K562 (cell line): ENCODE data around the gene CCL22. TPM values are rescaled to one million over a fixed set of nuclear protein-coding genes. Genes with fewer than 3 reads are reported as not detected.

Experiments used
- ATAC-seq: fragments of 200-7000 bp; cut with Tn5 transposase; 3 replicates; pipeline ENCODE4 v1.9.1; 2020; ENCODE audit warnings: moderate library complexity
- BruUV-seq: library from RNA; stranded (reverse); fragments of 400-500 nt; replicated peaks from 2 replicates; lab custom pipeline; 2021; lab: Mats Ljungman, UMichigan
- CTCF ChIA-PET: fragments of 300-600 bp; formaldehyde crosslinking; extraction: SDS; loops from one replicate; lab custom pipeline; 2021; ENCODE audit warnings: low intra/inter-chr PET ratio; lab: Yijun Ruan, JAX
- POLR2A ChIA-PET: fragments of 300-600, 350-650 bp; sonication (Branson Sonifier 250); formaldehyde crosslinking; extraction: SDS; loops from one replicate; lab custom pipeline; 2021; ENCODE audit warnings: antibody characterized with exemption, inconsistent platforms; lab: Yijun Ruan, JAX
- DNase-seq, 4 experiments: peaks; one replicate each; pipeline versions ENCODE4 v3.0.0 to v3.0.0-alpha.2; 2011 to 2018; ENCODE audit warnings: low spot score in 3 of 4, mixed read lengths in 3 of 4; ENCODE audit errors: extremely low read depth in 1 of 4
- FAIRE-seq: peaks from 2 replicates; lab custom pipeline; 2011; peaks lifted over from hg19 to GRCh38; lab: Jason Lieb, UNC
- H2AFZ ChIP-seq: 2 replicates; pipeline ENCODE4 v1.6.0; 2011; ENCODE audit warnings: low read depth, low read length, control low read depth, inconsistent platforms
- H3K27ac ChIP-seq: fragments of 200-600 bp; 3 replicates; pipeline ENCODE4 v1.8.0; 2011; ENCODE audit warnings: low read depth, mild to moderate bottlenecking, control low read depth, inconsistent platforms, low read length, moderate library complexity, mixed read lengths; ENCODE audit errors: extremely low read depth
- H3K27me3 ChIP-seq, 2 experiments: fragments of 300-600 bp in 1 of 2; 2 replicates in 1 of 2; 3 replicates in 1 of 2; pipeline versions ENCODE4 v1.6.0 to v1.8.0; 2011; ENCODE audit warnings: inconsistent platforms in 2 of 2, low read length in 2 of 2, mild to moderate bottlenecking in 1 of 2, mixed read lengths in 1 of 2, moderate library complexity in 1 of 2; ENCODE audit not compliant: control insufficient read depth in 2 of 2, insufficient read depth in 2 of 2
- H3K36me3 ChIP-seq: fragments of 300-600 bp; 3 replicates; pipeline ENCODE4 v1.8.0; 2011; ENCODE audit warnings: mild to moderate bottlenecking, low read length, inconsistent platforms; ENCODE audit not compliant: control insufficient read depth, insufficient read depth
- H3K4me1 ChIP-seq, 2 experiments: fragments of 200-600 bp in 1 of 2; replicated peaks in 1 of 2; 2 replicates in 1 of 2; 3 replicates in 1 of 2; pipeline versions ENCODE4 v1.5.1 to v1.8.0; 2011; ENCODE audit warnings: inconsistent platforms in 2 of 2, low read length in 2 of 2, mild to moderate bottlenecking in 1 of 2, mixed read lengths in 1 of 2, moderate library complexity in 1 of 2; ENCODE audit not compliant: control insufficient read depth in 2 of 2, insufficient read depth in 2 of 2
- H3K4me2 ChIP-seq: 2 replicates; pipeline ENCODE4 v1.6.1; 2011; ENCODE audit warnings: low read length, control low read depth, inconsistent platforms, mixed read lengths; ENCODE audit not compliant: insufficient read depth
- H3K4me3 ChIP-seq: fragments of 200-600 bp; sonication (generic), shearing (Covaris generic); 2 replicates; pipeline ENCODE4 v1.5.1; 2016; ENCODE audit warnings: control low read depth, inconsistent platforms
- H3K79me2 ChIP-seq: fragments of 200-600 bp; 3 replicates; pipeline ENCODE4 v1.8.0; 2011; ENCODE audit warnings: low read length, inconsistent platforms; ENCODE audit not compliant: control insufficient read depth, insufficient read depth
- H3K9ac ChIP-seq, 2 experiments: 2 replicates each; pipeline versions ENCODE4 v1.6.0 to v1.6.1; 2011; ENCODE audit warnings: low read depth in 2 of 2, low read length in 2 of 2, control low read depth in 1 of 2, inconsistent platforms in 1 of 2, mild to moderate bottlenecking in 1 of 2, mixed read lengths in 1 of 2; ENCODE audit not compliant: insufficient read depth in 1 of 2
- H3K9me1 ChIP-seq: one replicate; pipeline ENCODE4 v1.6.0; 2011; ENCODE audit warnings: inconsistent platforms, mild to moderate bottlenecking, low read length, moderate library complexity; ENCODE audit not compliant: control insufficient read depth, insufficient read depth
- H3K9me3 ChIP-seq: replicated peaks from 2 replicates; pipeline ENCODE4 v1.5.1; 2011; ENCODE audit warnings: low read depth, low read length, inconsistent platforms; ENCODE audit not compliant: control insufficient read depth, insufficient read depth
- H4K20me1 ChIP-seq: replicated peaks from 2 replicates; pipeline ENCODE4 v1.6.1; 2011; ENCODE audit warnings: low read length, inconsistent platforms, mixed read lengths; ENCODE audit not compliant: control insufficient read depth, insufficient read depth
- CHCHD3 ChIP-seq: fragments of 250-450 bp; sonication (Bioruptor Pico); IDR thresholded peaks from 2 replicates; pipeline ENCODE4 v2.1.2; 2022; ENCODE audit warnings: mild to moderate bottlenecking
- HDAC1 ChIP-seq, 2 experiments: fragments of 450-650 bp; IDR thresholded peaks; 2 replicates each; pipeline ENCODE4 v1.6.1; 2016 to 2017; ENCODE audit warnings: inconsistent platforms in 1 of 2, mild to moderate bottlenecking in 1 of 2, moderate library complexity in 1 of 2
- LCOR ChIP-seq: sonication (generic); formaldehyde crosslinking; IDR thresholded peaks from 2 replicates; pipeline ENCODE4 v1.8.0; 2022; ENCODE audit warnings: mild to moderate bottlenecking, missing genetic modification reagents
- RBM25 ChIP-seq: fragments of 200-400 bp; formaldehyde crosslinking; IDR thresholded peaks from 2 replicates; pipeline ENCODE4 v1.6.1; 2018; ENCODE audit warnings: low read length, low read depth, moderate library complexity; ENCODE audit not compliant: severe bottlenecking
- RHOXF2B ChIP-seq: fragments of 250-450 bp; sonication (Bioruptor Pico); conservative IDR thresholded peaks from 2 replicates; pipeline ENCODE4 v1.5.1; 2021
- ZBTB7A ChIP-seq: IDR thresholded peaks from 2 replicates; pipeline ENCODE4 v1.6.1; 2011; ENCODE audit warnings: low read depth, mild to moderate bottlenecking, low read length, moderate library complexity, borderline replicate concordance; ENCODE audit not compliant: control insufficient read depth
- ZNF644 ChIP-seq: fragments of 200-800 bp; sonication (Bioruptor generic); IDR thresholded peaks from 2 replicates; pipeline ENCODE4 v1.6.1; 2016; ENCODE audit warnings: low read depth, missing genetic modification characterization, missing compliant biosample characterization
- WGBS: fragments of 100-300 bp; shearing (Covaris generic); methylation state at CpG from one replicate; pipeline ENCODE4 v1.1.6; 2016; ENCODE audit warnings: low coverage, mixed read lengths; ENCODE audit not compliant: insufficient coverage; ENCODE audit errors: missing lambda C conversion rate; 5-methylcytosine and 5-hydroxymethylcytosine counted together
- in situ Hi-C: fragments of 300-500 bp; cut with MboI; formaldehyde crosslinking; loops from 4 replicates; pipeline ENCODE4 v1.15.0; 2018; ENCODE audit warnings: inconsistent platforms, mixed read lengths
- intact Hi-C: fragments of 100-400 bp; cut with micrococcal nuclease; formaldehyde crosslinking; loops from 2 replicates; pipeline ENCODE4 v1.14.2; 2022
- polyA plus RNA-seq, 8 experiments: library from polyadenylated mRNA; depleted of rRNA in 4 of 8; stranded (reverse) in 5 of 8; unstranded in 3 of 8; fragments of >200 nt; fragmentation: Nextera tagmentation in 2 of 8; fragmentation: Illumina TruSeq in 1 of 8; extraction: Ambion mirVana in 2 of 8; extraction: Trizol in 1 of 8; gene quantifications; 2 replicates each; pipeline versions ENCODE4 v1.2.1 to v1.2.3, GENCODE V29; 2011 to 2014; ENCODE audit warnings: inconsistent platforms in 1 of 8, missing spikeins in 1 of 8
- total RNA-seq, 7 experiments: library from RNA; depleted of rRNA in 6 of 7; stranded (reverse); fragments of >200 nt in 6 of 7; fragmentation: Illumina TruSeq in 2 of 7; extraction: Trizol in 2 of 7; gene quantifications; 2 replicates each; pipeline versions ENCODE4 v1.2.1 to v1.2.3, GENCODE V29; 2011 to 2021; ENCODE audit warnings: low replicate concordance in 1 of 7
- TF ChIP-seq, protein P1 (sequence below): sonication (generic); formaldehyde crosslinking; IDR thresholded peaks from 2 replicates; pipeline ENCODE4 v1.8.0; 2023; ENCODE audit warnings: mild to moderate bottlenecking, missing genetic modification reagents
- TF ChIP-seq, protein P2 (sequence below): sonication (generic); formaldehyde crosslinking; IDR thresholded peaks from 2 replicates; pipeline ENCODE4 v1.8.1; 2023; ENCODE audit warnings: mild to moderate bottlenecking, missing genetic modification reagents

The CCL22 gene
- total and polyA plus RNA-seq, 9 of the 15 experiments (the other 6 are each of a cell fraction or from before 2014, with no cell fraction given) = 0.04 to 0.29 (median 0.06) TPM; not detected in 5

- Histone ChIP-seq H3K9me3 (no peaks in the 10 kb centered on the region), H3K4me2 (no peak overlapping the region), H3K4me1 (peaks cover 0 to 10% of the 10 kb centered on the region in 2 experiments; a peak in 2 of 5 replicates), H2AFZ (no peak overlapping the region), H3K27me3 (peaks cover 24 to 71% of the 10 kb centered on the region in 2 experiments; a peak in 4 of 5 replicates), H4K20me1 (0 out of 2 replicates have a peak, but pooled peaks cover 3% of the 10 kb centered on the region), H3K27ac (no peak overlapping the region), H3K36me3 (no peaks in the 10 kb centered on the region), H3K9me1 (no peaks in the 10 kb centered on the region), H3K9ac (peak overlapping the region in 1 of 2 experiments; percentile 61; a peak in 2 of 4 replicates), H3K79me2 (no peaks in the 10 kb centered on the region), H3K4me3 (no peak overlapping the region)
- no peak for FAIRE-seq
- ChIA-PET POLR2A (interaction anchor here (0.6 to 0.9 kb wide), 3 partner anchors 8 to 188 kb away, joined by 3 read pairs; no protein-coding TSS in a partner anchor), CTCF (no interaction called here)
- ATAC-seq = no peak
- WGBS = 2% methylated on average over 32 of the region's 35 CpGs
- BruUV-seq = no TSS peak
- in situ Hi-C loops (no loop called here), intact Hi-C loops (no loop called here)
- DNase-seq = no peak
- no peak for TF ChIP-seq CHCHD3 (CRISPR knock-in tag)
- no peak for TF ChIP-seq LCOR (CRISPR knock-in tag)
- TF ChIP-seq, protein P1, sequence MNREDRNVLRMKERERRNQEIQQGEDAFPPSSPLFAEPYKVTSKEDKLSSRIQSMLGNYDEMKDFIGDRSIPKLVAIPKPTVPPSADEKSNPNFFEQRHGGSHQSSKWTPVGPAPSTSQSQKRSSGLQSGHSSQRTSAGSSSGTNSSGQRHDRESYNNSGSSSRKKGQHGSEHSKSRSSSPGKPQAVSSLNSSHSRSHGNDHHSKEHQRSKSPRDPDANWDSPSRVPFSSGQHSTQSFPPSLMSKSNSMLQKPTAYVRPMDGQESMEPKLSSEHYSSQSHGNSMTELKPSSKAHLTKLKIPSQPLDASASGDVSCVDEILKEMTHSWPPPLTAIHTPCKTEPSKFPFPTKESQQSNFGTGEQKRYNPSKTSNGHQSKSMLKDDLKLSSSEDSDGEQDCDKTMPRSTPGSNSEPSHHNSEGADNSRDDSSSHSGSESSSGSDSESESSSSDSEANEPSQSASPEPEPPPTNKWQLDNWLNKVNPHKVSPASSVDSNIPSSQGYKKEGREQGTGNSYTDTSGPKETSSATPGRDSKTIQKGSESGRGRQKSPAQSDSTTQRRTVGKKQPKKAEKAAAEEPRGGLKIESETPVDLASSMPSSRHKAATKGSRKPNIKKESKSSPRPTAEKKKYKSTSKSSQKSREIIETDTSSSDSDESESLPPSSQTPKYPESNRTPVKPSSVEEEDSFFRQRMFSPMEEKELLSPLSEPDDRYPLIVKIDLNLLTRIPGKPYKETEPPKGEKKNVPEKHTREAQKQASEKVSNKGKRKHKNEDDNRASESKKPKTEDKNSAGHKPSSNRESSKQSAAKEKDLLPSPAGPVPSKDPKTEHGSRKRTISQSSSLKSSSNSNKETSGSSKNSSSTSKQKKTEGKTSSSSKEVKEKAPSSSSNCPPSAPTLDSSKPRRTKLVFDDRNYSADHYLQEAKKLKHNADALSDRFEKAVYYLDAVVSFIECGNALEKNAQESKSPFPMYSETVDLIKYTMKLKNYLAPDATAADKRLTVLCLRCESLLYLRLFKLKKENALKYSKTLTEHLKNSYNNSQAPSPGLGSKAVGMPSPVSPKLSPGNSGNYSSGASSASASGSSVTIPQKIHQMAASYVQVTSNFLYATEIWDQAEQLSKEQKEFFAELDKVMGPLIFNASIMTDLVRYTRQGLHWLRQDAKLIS (CRISPR knock-in tag) = no peak
- TF ChIP-seq, protein P2, sequence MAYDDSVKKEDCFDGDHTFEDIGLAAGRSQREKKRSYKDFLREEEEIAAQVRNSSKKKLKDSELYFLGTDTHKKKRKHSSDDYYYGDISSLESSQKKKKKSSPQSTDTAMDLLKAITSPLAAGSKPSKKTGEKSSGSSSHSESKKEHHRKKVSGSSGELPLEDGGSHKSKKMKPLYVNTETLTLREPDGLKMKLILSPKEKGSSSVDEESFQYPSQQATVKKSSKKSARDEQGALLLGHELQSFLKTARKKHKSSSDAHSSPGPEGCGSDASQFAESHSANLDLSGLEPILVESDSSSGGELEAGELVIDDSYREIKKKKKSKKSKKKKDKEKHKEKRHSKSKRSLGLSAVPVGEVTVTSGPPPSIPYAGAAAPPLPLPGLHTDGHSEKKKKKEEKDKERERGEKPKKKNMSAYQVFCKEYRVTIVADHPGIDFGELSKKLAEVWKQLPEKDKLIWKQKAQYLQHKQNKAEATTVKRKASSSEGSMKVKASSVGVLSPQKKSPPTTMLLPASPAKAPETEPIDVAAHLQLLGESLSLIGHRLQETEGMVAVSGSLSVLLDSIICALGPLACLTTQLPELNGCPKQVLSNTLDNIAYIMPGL = no peak
- no peak for TF ChIP-seq HDAC1 (IDR thresholded peaks at IDR 0.05)
- no peak for TF ChIP-seq ZNF644 (tag)
- no peak for TF ChIP-seq RBM25
- TF ChIP-seq RHOXF2B (CRISPR knock-in tag) = no peak
- no peak for TF ChIP-seq ZBTB7A
Measured at GRCh38 chr16:57381791-57382534, 23.4 kb downstream of the CCL22 start.
